ENCODE results near the gene TPH1.

The TPH1 gene

GRCh38 chr11:18046116-18046777, at the start of gene TPH1:
TSS of gene TPH1 (minus strand) at chr11:18046269. CDS start at chr11:18040762, 5,507 bp downstream.
- no peak for DNase-seq (ENCODE audit: low read depth in 2 of 2, low spot score in 1 of 2)

DNA sequence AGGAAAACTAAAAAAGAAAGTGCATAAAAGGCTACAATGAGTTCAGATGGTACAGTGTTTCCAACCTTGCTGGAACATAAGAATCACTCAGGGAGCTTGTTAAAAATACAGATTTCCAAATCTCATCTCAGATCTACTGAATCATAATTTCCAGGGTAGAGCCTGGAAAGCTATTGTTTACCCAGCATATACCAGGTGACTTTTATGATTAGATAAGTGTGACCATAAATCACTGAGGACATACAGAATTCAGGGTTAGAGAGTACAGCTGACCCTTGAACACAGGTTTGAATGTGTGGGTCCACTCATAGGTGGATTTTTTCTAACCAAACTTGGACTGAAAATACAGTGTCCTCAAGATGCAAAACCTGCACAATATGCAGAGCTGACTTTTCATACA, 47.9 kb upstream of the TPH1 start:
- no peak for DNase-seq (ENCODE audit: low read depth in 2 of 2, low spot score in 1 of 2)

DNA sequence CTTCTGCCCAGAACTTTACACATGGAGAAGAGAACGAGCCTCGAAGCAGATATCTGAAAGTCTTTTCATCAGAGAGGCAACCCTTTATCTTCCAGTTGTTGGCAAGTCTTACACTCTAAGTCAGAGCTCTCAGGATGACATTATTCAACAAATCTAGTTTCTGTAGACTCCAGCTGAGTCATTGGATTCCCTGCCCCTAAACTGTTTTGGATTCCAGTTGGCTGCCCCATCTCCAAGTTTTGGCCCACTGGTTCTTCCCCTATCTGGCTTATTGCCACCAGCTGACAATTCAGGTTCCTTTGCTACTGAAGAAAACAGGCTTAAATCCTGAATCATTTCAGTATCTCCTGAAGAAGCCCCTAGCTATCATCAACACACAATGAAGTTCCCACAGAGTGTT, 45.7 kb upstream of the TPH1 start:
- no peak for DNase-seq (ENCODE audit: low read depth in 2 of 2, low spot score in 1 of 2)

GRCh38 chr11:18088966-18089365, 42.9 kb upstream of the TPH1 start:
- no peak for DNase-seq (ENCODE audit: low read depth in 2 of 2, low spot score in 1 of 2)

DNA sequence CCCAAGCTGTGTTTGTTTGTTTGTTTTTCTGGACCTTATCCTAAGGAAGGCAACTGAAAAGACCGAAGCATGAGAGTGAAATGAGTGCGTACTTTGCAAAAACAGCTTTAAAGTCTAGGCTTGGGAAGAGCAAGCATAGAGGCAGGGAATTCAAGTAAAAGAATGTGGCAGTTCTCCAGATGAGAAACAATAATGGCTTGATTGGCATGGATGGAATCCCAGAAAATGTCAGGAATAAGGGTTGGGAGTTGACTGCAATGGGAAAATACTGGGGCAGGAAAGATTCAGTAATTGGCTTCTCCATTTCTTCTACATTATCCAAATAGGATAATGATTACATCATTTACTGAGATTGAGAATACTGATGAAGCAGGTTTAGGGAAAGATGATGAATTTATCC, 42.3 kb upstream of the TPH1 start:
- no peak for DNase-seq (ENCODE audit: low read depth in 2 of 2, low spot score in 1 of 2)

DNA sequence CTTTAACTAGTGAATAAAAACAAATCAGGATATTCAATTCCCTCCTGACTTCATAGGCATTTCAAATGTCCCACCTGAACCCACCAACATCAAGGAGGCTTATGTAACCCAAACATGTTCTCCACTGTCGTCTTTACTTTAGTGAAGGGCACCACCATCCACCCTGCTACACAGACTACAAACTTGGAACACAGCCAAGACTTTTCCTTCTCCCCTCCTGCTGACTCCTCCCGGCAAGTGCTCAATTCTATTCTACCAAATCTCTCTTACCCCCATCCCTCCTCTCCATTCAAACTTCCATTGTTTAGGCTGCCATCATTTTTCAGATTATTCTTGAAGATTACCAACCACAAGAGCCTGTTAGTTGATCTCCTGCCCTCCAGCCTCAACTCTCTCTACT, 35.5 kb upstream of the TPH1 start:
- no peak for DNase-seq (ENCODE audit: low read depth in 2 of 2, low spot score in 1 of 2)

- DNase-seq (ENCODE audit: low read depth in 2 of 2, low spot score in 1 of 2): no peak
Observed at GRCh38 chr11:18080451-18080850, 34.4 kb upstream of the TPH1 start.

- DNase-seq (ENCODE audit: low read depth in 2 of 2, low spot score in 1 of 2): no peak
Observed at GRCh38 chr11:18078909-18079308, 32.8 kb upstream of the TPH1 start.

- no peak for DNase-seq (ENCODE audit: low read depth in 2 of 2, low spot score in 1 of 2)
Observed at GRCh38 chr11:18075444-18075843, 29.4 kb upstream of the TPH1 start.

GRCh38 chr11:18071098-18071705, 25.1 kb upstream of the TPH1 start:
- no peak for DNase-seq (ENCODE audit: low read depth in 2 of 2, low spot score in 1 of 2)

DNA sequence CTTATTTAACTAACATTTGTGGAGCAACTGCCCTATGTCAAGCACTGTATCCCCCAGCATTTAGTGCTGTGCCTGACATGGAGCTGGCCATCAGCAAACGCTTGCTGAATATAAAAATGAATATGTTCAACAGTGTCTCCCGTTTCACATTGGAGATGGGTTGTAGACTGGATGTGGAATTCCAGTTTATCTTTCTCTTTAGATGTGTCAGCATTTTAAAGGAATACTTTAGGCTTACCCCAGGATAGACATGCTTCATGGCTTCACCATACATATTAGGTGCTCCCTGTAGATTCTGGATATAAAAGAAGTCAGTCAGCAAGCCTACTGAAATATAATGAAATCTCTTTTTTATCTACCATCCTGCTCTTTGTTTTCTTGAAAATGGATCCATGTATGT, 21.3 kb upstream of the TPH1 start:
- no peak for DNase-seq (ENCODE audit: low read depth in 2 of 2, low spot score in 1 of 2)

GRCh38 chr11:18066626-18067025, 20.6 kb upstream of the TPH1 start:
- no peak for DNase-seq (ENCODE audit: low read depth in 2 of 2, low spot score in 1 of 2)

DNA sequence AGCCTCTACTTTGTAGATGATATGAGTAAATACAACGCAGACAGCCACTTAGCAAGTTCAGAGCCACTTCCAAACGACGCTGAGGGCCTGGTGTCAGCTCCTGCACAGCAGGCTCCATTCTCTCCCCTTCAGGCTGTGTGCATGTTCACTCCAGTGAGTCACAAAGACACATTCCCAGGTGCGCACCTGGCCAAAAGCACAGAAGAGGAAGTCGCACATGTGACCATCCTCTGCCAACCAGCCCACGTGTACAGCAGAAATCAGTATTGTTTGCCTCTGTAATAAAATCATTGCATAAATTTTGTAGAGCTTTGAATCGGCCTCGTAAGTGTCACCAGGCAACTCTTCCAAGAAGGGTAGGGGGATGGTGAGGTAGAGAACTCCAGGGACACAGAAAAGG, 19.5 kb upstream of the TPH1 start:
- DNase-seq (ENCODE audit: low read depth in 2 of 2, low spot score in 1 of 2): no peak

DNA sequence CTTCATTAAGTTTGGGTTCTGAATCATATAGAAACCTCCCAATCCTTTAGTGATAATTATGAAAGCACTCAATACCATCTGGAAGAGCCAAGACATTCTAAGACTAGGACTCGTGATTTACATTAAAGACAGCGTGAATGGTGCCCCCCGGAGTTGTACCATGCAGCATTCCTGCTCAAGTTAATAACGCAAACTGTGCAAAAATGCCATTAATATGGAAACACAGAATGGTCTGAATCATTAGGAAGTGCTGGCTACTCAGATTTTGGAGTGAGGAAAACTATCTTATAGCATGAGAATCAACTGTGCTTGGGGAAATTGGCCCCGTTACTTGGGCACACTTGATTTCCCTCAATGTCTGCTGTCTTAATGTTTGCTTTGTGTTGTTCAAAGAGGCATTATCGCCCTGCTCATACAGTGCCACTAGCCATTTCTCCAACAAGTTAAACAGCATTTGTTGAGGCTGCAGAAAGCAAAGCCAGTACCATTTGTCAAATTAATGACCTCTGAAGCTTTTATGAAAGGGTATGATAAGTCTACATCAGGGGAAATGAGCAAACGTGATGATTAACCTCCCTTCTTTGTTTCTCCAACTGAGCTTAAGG, 18.5 kb upstream of the TPH1 start:
- no peak for DNase-seq (ENCODE audit: low read depth in 2 of 2, low spot score in 1 of 2)

DNA sequence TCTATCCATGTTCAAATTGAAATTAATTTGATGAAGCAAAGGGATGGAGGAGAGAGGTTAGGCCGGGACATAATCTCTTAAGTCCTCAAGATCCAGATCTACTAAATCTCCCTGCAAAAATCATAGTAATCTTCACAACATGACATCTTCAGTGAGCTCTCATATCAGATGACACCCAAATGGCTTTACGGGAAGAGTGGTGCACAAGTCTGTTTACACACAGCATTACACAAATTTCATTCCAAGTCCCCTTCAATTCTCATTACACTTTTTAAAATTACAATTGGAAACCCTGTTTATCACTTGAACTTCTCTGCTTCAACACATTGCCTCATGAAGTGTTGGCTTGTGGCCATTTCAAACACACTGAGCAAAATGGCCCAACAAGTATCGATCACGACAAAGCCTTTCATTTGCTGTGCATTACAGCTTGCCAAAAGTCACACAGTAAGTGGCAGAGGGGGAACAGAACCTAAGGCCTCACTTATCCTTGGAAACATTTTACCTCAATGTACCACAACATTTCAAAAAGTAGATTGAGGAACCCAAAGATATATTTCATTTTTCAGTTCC, 17.9 kb upstream of the TPH1 start:
- DNase-seq (ENCODE audit: low read depth in 2 of 2, low spot score in 1 of 2): no peak

GRCh38 chr11:18063125-18063524, 17.1 kb upstream of the TPH1 start:
- DNase-seq (ENCODE audit: low read depth in 2 of 2, low spot score in 1 of 2): no peak

GRCh38 chr11:18061351-18061750, 15.3 kb upstream of the TPH1 start:
- DNase-seq (ENCODE audit: low read depth in 2 of 2, low spot score in 1 of 2): no peak

- no peak for DNase-seq (ENCODE audit: low read depth in 2 of 2, low spot score in 1 of 2)
Observed at GRCh38 chr11:18056561-18057181, 10.6 kb upstream of the TPH1 start.

DNA sequence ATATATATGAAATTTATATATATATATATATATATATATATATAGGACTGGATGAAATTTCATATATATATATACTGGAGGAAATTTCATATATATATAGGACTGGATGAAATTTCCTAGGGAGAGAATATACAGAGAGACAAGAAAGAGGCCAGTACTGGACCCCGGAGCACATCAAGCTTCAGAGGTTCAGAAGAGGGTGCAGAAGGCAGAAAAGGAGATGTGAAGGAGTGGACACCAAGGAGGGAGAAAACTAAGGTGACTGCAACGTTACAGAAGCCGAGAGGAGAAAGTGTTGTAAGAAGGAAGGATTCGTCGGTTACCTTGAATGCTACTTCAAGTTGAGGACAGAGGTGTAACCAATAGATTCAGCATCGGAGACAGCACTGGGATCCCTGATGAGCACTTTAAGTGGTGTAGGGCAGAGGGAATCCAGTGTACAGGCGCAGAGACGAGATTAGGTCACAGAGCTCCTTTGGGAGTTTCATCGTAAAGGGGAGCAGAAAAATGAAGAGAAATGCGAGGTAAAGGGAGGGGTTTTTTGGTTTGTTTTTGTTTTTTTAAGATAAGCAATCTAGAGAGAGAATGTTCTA, 8.5 kb upstream of the TPH1 start:
- no peak for DNase-seq (ENCODE audit: low read depth in 2 of 2, low spot score in 1 of 2)

DNA sequence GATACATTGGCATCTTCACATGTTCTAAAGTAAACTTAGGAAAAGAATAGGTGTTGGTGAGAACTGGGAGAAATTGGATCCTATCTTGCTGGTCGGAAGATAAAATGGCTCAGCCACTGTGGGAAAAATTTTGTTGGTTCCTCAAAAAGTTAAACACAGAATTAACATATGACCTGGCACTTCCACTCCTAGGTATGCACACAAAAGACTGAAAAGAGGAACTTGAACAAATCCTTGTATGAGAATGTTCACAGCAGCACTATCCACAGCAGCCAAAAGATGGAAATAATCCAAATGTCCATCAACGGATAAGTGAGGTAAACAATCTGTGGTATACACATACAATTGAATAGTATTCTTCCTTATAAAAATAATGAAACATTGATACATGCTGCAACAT, 4.8 kb upstream of the TPH1 start:
- DNase-seq (ENCODE audit: low read depth in 2 of 2, low spot score in 1 of 2): no peak

- DNase-seq (ENCODE audit: low read depth in 2 of 2, low spot score in 1 of 2): no peak
Observed at GRCh38 chr11:18036456-18036855, 9.6 kb downstream of the TPH1 start.

GRCh38 chr11:18027475-18027874, 18.6 kb downstream of the TPH1 start:
- no peak for DNase-seq (ENCODE audit: low read depth in 2 of 2, low spot score in 1 of 2)
